ENCODE results near the gene BTN3A1. TPM values are rescaled to one million over a fixed set of nuclear protein-coding genes. Genes with fewer than 3 reads are reported as not detected.

BTN3A1 gene
- total and polyA plus RNA-seq, 2 of the 13 experiments (the other 11 are each of a cell fraction or from before 2014, with no cell fraction given): 13.3 to 14.0 TPM

DNA sequence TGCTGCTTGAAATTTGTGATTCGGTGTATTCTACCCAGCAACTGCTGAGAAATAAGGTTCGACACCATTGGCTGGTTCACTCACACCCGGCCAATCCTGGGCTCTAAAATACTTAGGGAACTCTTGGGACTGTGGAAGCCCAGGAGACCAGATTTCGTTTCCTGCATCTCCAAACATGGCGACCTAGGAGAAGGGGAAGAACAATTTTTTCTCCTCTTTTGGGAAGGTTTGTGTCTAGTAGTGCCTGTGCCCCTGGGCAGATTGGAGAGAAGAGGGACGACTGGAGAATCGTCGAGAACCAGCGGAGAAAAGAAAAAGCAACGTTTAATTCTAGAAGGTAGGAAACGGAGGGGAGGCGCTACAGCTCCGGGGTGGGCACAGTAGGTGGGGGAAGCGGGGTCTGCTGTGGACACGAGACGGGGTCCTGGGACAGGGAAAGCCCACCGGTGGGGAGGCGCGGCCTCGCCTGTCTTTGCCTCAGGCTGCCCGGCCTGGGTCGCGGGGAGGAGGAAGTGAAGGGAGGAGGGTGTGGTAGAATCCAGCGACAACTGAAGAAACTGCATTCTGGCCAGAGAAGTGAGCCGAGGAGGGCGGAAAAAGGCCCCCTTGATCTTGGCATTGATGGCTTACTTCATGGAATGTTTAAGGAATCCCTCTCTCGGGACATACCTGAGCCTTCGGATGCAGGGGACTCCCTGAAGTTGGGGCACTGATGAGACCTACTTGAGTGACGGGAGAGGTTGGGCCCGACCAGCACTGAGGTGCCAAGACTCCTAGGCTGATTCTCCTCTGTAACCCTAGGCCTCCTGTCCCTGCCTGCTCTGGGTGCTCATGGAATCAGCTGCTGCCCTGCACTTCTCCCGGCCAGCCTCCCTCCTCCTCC, 56.0 kb downstream of the BTN3A1 start, which contains the start of gene BTN2A1 (continued):
- TF ChIP-seq TSC22D2 (CRISPR knock-in tag; IDR thresholded peaks at IDR 0.05; ENCODE audit: borderline replicate concordance) (no peak), DR1 (CRISPR knock-in tag; IDR thresholded peaks at IDR 0.05) (no peak), ZNF33B (CRISPR knock-in tag; IDR thresholded peaks at IDR 0.05) (no peak), ZSCAN31 (CRISPR knock-in tag; IDR thresholded peaks at IDR 0.05; ENCODE audit: low read depth) (no peak), KDM5B (CRISPR knock-in tag; IDR thresholded peaks at IDR 0.05; ENCODE audit: borderline replicate concordance) (peak; percentile 58; the same call in 1 of the 2 replicates), ZNF441 (CRISPR knock-in tag; IDR thresholded peaks at IDR 0.05; ENCODE audit: borderline replicate concordance) (no peak), SIX4 (CRISPR knock-in tag; IDR thresholded peaks at IDR 0.05) (no peak), KMT2B (CRISPR knock-in tag; IDR thresholded peaks at IDR 0.05) (no peak), ZNF768 (CRISPR knock-in tag; IDR thresholded peaks at IDR 0.05) (peak; percentile 30; the same call in 1 of the 2 replicates), HOXA3 (CRISPR knock-in tag; IDR thresholded peaks at IDR 0.05) (peak; percentile 24; the same call in 1 of the 2 replicates), ZNF776 (CRISPR knock-in tag; IDR thresholded peaks at IDR 0.05) (no peak), HOXD1 (CRISPR knock-in tag; IDR thresholded peaks at IDR 0.05) (no peak), U2AF1 (optimal IDR thresholded peaks at IDR 0.05; ENCODE audit: low read depth, low read length) (no peak), ZNF350 (CRISPR knock-in tag; IDR thresholded peaks at IDR 0.05; ENCODE audit: borderline replicate concordance, low read depth) (no peak), BCL6 (CRISPR knock-in tag; IDR thresholded peaks at IDR 0.05) (no peak)
- TF ChIP-seq, protein P1, sequence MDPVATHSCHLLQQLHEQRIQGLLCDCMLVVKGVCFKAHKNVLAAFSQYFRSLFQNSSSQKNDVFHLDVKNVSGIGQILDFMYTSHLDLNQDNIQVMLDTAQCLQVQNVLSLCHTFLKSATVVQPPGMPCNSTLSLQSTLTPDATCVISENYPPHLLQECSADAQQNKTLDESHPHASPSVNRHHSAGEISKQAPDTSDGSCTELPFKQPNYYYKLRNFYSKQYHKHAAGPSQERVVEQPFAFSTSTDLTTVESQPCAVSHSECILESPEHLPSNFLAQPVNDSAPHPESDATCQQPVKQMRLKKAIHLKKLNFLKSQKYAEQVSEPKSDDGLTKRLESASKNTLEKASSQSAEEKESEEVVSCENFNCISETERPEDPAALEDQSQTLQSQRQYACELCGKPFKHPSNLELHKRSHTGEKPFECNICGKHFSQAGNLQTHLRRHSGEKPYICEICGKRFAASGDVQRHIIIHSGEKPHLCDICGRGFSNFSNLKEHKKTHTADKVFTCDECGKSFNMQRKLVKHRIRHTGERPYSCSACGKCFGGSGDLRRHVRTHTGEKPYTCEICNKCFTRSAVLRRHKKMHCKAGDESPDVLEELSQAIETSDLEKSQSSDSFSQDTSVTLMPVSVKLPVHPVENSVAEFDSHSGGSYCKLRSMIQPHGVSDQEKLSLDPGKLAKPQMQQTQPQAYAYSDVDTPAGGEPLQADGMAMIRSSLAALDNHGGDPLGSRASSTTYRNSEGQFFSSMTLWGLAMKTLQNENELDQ (CRISPR knock-in tag; IDR thresholded peaks at IDR 0.05; ENCODE audit: borderline replicate concordance): no peak
- TF ChIP-seq, protein P2, sequence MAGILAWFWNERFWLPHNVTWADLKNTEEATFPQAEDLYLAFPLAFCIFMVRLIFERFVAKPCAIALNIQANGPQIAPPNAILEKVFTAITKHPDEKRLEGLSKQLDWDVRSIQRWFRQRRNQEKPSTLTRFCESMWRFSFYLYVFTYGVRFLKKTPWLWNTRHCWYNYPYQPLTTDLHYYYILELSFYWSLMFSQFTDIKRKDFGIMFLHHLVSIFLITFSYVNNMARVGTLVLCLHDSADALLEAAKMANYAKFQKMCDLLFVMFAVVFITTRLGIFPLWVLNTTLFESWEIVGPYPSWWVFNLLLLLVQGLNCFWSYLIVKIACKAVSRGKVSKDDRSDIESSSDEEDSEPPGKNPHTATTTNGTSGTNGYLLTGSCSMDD (CRISPR knock-in tag; IDR thresholded peaks at IDR 0.05): no peak
- TF ChIP-seq, protein P3, sequence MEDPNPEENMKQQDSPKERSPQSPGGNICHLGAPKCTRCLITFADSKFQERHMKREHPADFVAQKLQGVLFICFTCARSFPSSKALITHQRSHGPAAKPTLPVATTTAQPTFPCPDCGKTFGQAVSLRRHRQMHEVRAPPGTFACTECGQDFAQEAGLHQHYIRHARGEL (CRISPR knock-in tag; IDR thresholded peaks at IDR 0.05): no peak
- TF ChIP-seq, protein P4, sequence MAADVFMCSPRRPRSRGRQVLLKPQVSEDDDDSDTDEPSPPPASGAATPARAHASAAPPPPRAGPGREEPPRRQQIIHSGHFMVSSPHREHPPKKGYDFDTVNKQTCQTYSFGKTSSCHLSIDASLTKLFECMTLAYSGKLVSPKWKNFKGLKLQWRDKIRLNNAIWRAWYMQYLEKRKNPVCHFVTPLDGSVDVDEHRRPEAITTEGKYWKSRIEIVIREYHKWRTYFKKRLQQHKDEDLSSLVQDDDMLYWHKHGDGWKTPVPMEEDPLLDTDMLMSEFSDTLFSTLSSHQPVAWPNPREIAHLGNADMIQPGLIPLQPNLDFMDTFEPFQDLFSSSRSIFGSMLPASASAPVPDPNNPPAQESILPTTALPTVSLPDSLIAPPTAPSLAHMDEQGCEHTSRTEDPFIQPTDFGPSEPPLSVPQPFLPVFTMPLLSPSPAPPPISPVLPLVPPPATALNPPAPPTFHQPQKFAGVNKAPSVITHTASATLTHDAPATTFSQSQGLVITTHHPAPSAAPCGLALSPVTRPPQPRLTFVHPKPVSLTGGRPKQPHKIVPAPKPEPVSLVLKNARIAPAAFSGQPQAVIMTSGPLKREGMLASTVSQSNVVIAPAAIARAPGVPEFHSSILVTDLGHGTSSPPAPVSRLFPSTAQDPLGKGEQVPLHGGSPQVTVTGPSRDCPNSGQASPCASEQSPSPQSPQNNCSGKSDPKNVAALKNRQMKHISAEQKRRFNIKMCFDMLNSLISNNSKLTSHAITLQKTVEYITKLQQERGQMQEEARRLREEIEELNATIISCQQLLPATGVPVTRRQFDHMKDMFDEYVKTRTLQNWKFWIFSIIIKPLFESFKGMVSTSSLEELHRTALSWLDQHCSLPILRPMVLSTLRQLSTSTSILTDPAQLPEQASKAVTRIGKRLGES (CRISPR knock-in tag; IDR thresholded peaks at IDR 0.05; ENCODE audit: borderline replicate concordance): no peak
- TF ChIP-seq, protein P5, sequence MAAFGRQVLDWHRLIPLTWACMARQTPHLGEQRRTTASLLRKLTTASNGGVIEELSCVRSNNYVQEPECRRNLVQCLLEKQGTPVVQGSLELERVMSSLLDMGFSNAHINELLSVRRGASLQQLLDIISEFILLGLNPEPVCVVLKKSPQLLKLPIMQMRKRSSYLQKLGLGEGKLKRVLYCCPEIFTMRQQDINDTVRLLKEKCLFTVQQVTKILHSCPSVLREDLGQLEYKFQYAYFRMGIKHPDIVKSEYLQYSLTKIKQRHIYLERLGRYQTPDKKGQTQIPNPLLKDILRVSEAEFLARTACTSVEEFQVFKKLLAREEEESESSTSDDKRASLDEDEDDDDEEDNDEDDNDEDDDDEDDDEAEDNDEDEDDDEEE (CRISPR knock-in tag; IDR thresholded peaks at IDR 0.05): no peak
- TF ChIP-seq, protein P6, sequence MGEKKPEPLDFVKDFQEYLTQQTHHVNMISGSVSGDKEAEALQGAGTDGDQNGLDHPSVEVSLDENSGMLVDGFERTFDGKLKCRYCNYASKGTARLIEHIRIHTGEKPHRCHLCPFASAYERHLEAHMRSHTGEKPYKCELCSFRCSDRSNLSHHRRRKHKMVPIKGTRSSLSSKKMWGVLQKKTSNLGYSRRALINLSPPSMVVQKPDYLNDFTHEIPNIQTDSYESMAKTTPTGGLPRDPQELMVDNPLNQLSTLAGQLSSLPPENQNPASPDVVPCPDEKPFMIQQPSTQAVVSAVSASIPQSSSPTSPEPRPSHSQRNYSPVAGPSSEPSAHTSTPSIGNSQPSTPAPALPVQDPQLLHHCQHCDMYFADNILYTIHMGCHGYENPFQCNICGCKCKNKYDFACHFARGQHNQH (CRISPR knock-in tag; IDR thresholded peaks at IDR 0.05): no peak
